IPS-18c (cell line): ENCODE data around the gene QSER1.
"Not testable (repeated sequence)": the region's sequence is repeated elsewhere in the genome, so short reads cannot be mapped to it uniquely, and the experiment has no call there.

ENCODE experiments used
- H3K4me3 ChIP-seq: 2 replicates; pipeline ENCODE4 v1.7.0; 2013; ENCODE audit warnings: low read depth, mild to moderate bottlenecking, low read length, moderate library complexity; ENCODE audit not compliant: insufficient read depth
- H3K9me3 ChIP-seq: one replicate; pipeline ENCODE4 v1.6.1; 2013; ENCODE audit warnings: mild to moderate bottlenecking, low read length, moderate library complexity; ENCODE audit not compliant: control insufficient read depth, insufficient read depth

The QSER1 gene

GRCh38 chr11:32886180-32886579 is 6.4 kb upstream of the QSER1 start:
- Histone ChIP-seq H3K4me3 (no peak overlapping the region), H3K9me3 (peaks cover 4% of the 10 kb centered on the region)

DNA sequence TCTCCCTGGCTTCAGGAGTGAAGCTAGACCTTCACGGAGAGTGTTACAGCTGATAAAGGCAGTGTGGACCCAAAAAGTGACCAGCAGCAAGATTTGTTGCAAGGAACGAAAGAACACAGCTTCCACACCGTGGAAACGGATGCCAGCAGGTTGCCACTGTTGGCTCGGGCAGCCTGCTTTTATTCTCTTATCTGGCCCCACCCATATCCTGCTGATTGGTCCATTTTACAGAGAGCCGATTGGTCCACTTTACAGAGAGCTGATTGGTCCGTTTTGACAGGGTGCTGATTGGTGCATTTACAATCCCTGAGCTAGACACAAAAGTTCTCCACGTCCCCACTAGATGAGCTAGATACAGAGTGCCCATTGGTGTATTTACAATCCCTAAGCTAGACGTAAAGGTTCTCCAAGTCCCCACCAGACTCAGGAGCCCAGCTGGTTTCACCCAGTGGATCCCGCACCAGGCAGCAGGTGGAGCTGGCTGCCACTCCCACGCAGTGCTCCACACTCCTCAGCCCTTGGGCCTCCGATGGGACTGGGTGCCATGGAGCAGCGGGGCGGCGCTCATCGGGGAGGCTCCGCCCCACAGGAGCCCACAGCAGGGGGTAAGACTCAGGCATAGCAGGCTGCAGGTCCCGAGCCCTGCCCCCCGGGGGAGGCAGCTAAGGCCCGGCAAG is 4.8 kb upstream of the QSER1 start:
- not testable (repeated sequence) for H3K9me3 ChIP-seq, H3K4me3 ChIP-seq

DNA sequence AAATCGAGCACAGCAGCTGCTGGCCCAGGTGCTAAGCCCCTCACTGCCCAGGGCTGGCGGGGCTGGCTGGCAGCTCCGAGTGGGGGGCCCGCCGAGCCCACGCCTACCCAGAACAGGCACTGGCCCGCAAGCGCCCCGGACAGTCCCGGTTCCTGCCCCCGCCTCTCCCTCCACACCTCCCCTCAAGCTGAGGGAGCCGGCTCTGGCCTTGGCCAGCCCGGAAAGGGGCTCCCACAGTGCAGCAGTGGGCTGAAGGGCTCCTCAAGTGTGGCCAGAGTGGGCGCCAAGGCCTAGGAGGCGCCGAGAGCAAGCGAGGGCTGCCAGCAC is 4.3 kb upstream of the QSER1 start:
- H3K4me3 ChIP-seq, H3K9me3 ChIP-seq: not testable (repeated sequence)

- Histone ChIP-seq H3K9me3 (peaks cover 4% of the 10 kb centered on the region), H3K4me3 (no peak overlapping the region)
Observed at GRCh38 chr11:32888805-32889204, 3.8 kb upstream of the QSER1 start.

DNA sequence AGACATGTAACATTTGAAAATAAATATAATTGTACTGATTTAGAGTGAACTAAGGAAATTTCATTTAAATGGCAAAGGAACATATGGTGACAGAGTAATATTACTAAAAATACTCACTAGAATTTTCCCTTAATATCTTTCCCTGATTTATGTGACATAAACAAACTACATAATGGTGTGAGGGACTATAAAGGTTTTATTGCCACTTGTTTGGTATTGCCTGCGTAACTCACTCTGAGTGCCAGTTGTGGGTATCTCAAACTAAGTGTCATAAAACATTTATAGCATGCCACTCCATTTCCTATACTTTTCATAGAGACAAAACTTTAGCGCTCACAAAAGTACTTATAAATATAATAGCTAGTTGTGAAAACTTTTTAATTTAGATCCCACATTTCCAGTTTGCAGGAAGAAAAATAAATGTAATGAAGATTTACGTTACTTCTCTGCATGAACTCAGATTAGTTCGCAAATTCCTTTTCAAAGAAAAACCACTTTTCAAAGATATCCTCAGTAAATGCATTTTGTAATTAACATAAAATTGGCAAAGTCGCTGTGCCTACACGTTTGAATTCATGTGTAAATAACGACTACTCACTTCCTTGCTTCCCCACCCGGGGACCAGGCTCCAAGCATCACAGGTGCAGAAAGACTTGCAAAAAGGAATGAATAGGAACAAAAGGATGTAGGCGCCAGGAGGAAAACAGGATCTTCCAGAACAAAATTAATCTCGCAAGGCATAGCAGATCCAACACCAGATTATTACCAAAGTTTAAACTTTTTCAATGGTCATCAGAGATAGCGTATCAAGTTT is 1.6 kb upstream of the QSER1 start:
- H3K4me3 ChIP-seq = no peak overlapping the region; the same call in 1 of the 2 replicates
- peaks cover 4% of the 10 kb centered on the region for H3K9me3 ChIP-seq

- Histone ChIP-seq H3K4me3 (peak overlapping the region; percentile 71), H3K9me3 (peaks cover 4% of the 10 kb centered on the region)
Observed at GRCh38 chr11:32891657-32892354, 805 bp upstream of the QSER1 start.

GRCh38 chr11:32893093-32893342 is 407 bp downstream of the QSER1 start:
- no peaks in the 10 kb centered on the region for H3K9me3 ChIP-seq
- H3K4me3 ChIP-seq = peak overlapping the region; percentile 87

DNA sequence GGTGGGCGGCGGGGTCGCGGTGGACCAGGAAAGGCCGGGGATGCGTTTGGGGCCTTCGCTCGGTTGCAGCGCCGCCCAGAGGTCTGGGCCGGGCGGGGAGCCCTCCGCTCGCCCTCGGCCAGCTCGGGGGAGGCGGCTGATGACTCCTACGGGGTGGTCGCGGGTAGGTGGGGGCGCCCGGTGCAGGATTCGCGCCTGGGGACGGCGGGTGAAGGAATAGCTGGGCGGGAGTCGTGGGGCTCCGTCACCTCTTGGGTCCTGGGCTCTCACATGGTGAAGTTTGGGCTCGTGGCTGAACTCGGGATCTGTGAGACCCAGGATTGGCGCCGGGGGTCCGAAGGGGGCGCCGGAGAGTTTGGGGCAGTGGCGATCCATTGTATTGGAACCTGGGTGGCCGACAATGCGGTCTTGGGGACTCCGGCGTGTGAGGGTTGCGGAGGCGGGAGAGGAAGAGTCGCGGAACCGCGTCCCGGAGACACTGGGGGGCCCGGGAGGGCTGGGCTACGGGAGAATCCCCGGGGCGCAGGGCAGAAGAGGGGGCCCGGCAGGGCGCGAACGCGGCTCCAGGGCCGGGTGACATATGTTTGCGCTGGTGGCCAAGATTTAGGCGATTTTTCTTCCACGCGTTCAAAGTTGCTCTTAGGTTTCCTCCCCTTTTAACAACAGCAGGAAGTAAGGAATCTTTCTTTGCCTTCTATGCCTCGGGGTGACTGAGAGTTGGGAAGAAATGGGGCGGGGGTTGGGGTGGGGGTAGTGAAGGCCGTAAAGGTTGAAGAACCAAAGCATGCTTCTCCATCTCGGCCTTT is 935 bp downstream of the QSER1 start:
- Histone ChIP-seq H3K4me3 (peak overlapping the region; percentile 87), H3K9me3 (no peaks in the 10 kb centered on the region)

- peak overlapping the region; percentile 87 for H3K4me3 ChIP-seq
Observed at GRCh38 chr11:32894149-32894827, 1.7 kb downstream of the QSER1 start.

GRCh38 chr11:32894921-32895320 is 2.3 kb downstream of the QSER1 start:
- Histone ChIP-seq H3K9me3 (no peaks in the 10 kb centered on the region), H3K4me3 (peak overlapping the region; percentile 87; the same call in 1 of the 2 replicates)

More at GRCh38 chr11:32894149-32894827, 1.7 kb downstream of the QSER1 start:
- no peaks in the 10 kb centered on the region for H3K9me3 ChIP-seq

GRCh38 chr11:32895471-32895870 is 2.9 kb downstream of the QSER1 start:
- Histone ChIP-seq H3K4me3 (no peak overlapping the region), H3K9me3 (no peaks in the 10 kb centered on the region)

GRCh38 chr11:32897103-32897502 is 4.5 kb downstream of the QSER1 start:
- Histone ChIP-seq H3K9me3 (peaks cover 2% of the 10 kb centered on the region), H3K4me3 (no peak overlapping the region)

GRCh38 chr11:32899438-32899837 is 6.8 kb downstream of the QSER1 start:
- Histone ChIP-seq H3K4me3 (no peak overlapping the region), H3K9me3 (peaks cover 2% of the 10 kb centered on the region)

- H3K9me3 ChIP-seq = peaks cover 2% of the 10 kb centered on the region
- no peak overlapping the region for H3K4me3 ChIP-seq
Observed at GRCh38 chr11:32902089-32902665, 9.6 kb downstream of the QSER1 start.

DNA sequence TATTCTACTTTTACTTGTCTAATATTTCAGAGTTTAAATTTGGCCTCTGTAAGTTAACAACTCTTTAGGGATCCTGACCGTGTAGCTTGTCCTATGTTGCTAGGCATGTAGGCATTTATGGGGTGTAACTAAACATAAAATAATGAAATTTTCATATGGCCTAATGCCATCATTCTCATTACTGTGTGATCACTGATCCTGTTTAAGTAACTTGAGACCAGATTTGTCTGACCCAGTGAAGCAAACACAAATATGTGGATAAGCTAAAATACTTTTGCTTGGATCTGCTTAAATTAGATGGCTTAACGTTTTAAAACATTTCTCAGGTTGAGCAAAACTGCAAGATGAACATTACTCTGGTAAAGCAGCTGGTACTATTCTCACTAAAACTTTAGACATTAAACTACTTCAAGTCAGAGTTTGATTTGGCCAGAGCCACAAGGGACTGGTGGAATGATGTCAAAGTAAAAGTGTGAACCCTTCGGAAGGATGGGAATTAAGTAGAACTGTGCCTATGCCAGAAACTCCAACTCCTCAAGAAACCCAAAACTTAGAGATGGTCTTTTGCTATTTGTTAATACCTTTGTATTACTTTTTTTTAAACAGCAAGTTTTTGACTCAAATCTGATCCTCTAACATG is 12.5 kb downstream of the QSER1 start:
- H3K4me3 ChIP-seq = no peak overlapping the region
- H3K9me3 ChIP-seq = peaks cover 2% of the 10 kb centered on the region

GRCh38 chr11:32908619-32909018 is 16.0 kb downstream of the QSER1 start:
- Histone ChIP-seq H3K9me3 (no peaks in the 10 kb centered on the region), H3K4me3 (no peak overlapping the region)
